Stimulated activated CD4-positive, alpha-beta T cell treated with anti-CD3 and anti-CD28 coated beads, Interleukin-12 subunit alpha, Interleukin-12 subunit beta, amount 100 ng/mL, for 24 hours (primary cell): ENCODE results near the gene PGM1.
"Not testable (repeated sequence)": the region's sequence is repeated elsewhere in the genome, so short reads cannot be mapped to it uniquely, and the experiment has no call there.

Experiments used
- DNase-seq, 2 experiments: peaks; one replicate each; pipeline ENCODE4 v3.0.0-alpha.2; 2020; ENCODE audit warnings: low read depth in 2 of 2

PGM1 gene

DNA sequence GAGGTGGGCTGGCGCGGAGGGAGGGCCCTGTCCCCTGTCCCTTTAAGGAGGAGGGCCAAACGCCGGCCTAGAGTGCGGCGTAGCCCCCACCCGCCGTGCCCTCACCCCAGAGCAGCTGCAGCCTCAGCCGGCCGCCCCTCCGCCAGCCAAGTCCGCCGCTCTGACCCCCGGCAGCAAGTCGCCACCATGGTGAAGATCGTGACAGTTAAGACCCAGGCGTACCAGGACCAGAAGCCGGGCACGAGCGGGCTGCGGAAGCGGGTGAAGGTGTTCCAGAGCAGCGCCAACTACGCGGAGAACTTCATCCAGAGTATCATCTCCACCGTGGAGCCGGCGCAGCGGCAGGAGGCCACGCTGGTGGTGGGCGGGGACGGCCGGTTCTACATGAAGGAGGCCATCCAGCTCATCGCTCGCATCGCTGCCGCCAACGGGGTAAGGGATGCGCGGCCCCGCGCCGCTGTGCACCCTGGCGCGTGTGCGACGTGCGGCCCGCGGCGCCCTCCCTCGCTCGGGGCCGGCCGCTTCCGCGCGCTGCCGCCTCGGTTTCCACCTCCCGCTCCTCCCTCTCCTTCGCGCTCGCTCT is at the start of gene PGM1:
PGM1 (plus strand) TSS at position 109 of the 583 bp plus-strand sequence; CDS start at position 187, 78 bp downstream.
- peak; percentile 54 to 65 for DNase-seq

DNA sequence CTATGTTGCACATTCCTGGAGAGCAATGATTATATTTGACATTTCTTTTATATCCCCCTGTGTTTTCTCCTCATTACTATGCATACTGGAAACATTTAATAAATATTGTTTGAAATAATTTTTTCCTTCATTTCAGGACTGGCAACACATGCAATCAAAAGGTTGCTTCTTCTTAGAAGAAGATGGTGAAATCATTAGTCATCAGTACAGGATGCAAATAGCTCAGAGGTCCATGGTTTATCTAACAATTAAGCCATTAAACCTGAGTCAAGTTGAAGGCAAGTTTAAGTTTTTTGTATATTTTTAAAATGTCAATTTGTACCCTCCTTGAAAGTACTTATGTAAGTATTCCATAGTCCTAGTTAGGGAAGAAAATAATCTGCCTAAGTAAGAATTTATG is 47.4 kb upstream of the PGM1 start:
- DNase-seq = no peak

DNA sequence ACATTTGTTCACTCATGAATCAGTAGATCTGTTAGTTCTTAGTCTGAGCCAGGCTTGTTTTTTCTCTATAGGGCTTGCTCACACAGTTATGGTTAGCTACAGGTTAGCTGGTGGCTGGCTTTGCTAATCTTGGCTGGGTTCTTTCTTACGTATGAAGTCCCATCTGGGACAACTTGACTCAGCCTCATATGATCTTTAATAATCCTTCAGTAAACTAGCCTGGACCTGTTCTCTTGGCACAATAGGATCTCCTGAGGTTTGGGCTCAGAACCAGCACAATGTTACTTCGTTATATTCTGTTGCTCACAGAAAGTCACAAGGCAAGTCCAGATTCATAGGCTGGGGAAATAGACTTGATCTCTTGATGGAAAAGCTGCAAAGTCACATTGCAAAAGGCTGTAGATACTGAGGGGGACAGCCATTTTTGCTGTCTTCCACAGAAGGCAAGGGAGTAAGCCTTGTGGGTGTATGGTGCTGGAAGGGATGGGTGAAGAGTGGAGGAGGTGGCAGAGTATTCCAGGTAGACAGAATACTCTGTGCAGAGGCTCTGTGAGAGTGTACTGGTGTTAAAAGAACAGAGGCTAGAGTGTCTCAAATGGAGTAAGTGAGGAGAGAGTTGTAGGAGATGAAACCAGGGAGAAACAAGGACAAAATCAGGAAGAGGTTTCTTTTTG is 45.5 kb upstream of the PGM1 start:
- no peak for DNase-seq

DNA sequence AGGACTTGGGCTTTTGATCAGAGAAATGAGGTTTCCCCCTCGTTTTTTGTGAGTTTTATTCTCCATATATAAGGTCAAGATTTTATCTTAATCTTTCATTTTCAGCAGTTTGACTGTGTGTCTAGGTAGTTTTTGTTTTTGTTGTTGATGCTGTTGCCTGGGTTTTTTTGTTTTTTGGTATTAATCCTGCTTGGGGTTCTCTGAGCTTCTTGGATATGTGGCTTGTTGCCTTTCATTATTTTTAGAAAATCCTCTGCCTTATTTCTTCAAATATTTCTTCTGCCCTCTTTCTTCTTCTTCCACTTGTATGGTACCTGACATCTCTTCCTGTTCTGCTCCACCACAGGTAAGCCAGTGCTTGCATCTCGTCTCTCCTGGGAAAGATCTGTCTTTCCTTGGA is 44.9 kb upstream of the PGM1 start:
- DNase-seq = no peak

DNA sequence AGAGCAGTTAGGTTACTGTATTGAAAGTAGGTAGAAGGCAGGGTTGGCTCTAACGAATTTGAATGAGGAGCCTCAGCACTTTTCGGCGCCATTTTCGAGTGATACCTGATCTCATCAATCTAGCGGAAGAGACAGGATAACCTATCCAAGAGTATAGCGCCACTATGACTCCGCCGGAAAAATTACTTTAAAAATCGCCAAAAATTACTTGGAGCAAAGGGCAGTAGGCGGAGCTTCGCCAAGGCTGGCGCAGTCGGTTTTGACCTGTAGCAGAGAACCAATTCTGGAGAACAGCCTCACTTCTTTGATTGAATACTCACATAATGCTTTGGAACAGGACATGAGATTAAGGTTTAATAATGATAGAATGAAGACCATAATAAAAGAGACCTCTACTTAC is 44.3 kb upstream of the PGM1 start:
- no peak for DNase-seq

DNA sequence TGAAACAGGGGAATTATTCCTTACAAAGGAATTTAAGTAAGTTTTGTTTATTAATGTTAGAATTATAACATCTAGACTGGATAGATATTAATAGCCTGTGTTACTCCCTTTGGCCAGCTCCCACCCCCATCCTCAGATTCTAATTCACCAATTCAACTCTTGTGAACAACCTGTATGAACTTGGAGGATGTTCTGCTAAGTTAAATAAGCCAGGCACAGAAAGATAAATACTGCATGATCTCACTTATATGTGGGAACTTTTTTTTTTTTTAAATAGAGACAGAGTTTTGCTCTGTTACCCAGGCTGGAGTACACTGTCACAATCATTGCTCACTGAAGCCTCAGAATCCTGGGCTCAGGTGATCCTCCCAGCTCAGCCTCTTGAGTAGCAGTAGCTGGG is 37.7 kb upstream of the PGM1 start:
- no peak for DNase-seq

DNA sequence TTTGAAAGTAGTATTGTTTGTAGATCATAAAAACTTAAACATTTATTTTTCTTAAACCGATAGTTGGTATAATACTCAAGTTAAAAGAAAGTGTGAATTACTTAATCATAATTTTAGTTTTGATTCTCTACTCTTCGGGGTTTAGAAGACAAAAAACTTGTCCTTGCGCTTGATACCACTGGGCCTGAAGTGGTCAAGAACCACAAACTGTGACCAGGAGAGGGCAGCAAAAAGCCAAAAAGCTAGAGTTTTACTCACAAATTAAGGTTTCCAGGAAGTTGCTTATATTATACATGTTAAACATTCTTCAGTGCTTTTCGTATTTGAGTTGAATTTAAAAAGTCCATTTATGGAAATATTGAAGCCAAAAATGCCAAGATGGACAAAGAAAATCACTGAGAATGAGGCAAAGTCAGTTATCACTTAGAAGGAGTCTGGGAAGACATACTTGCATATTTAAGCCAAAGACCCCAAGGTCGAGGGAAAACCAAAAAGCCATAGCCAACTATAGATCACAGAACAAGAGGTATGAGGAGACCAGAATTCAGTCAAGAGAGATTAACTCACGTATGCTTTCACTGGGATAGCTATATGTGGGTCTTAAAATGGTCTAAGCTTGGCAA is 35.7 kb upstream of the PGM1 start:
- peak in 1 of 2 experiments; percentile 1 for DNase-seq

DNA sequence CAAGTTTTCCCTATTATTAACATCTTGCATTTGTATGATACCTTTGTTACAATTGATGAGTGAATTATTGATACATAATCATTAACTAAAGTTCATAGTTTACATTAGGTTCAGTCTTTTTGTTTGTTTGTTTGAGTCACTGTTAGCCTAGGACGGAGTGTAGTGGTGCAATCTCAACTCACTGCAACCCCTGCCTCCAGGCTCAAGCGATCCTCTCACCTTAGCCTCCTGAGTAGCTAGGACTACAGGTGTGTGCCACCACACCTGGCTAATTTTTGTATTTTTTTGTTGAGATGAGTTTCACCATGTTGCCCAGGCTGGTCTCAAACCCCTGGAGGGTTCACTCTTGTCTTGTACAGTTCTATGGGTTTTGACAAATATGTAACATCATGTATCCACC is 33.9 kb upstream of the PGM1 start:
- no peak for DNase-seq

DNA sequence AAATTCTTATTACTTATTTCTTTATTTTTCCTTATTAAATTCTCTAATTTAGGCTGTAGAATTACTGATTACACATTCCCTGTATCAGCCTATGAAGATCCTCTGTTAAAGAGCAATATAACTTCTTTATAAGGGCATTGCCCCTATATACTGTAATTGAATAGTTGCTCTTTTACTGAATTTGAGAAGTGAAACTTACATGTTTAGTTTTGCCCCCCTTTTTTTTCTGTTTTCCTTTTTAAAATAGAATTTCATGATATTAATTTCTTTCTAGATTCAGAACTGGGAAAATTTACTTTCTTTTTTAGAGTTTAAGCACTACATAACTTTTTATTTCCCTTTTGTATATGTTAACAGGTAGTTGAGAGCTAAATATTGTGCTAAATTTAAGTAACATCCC is 29.5 kb upstream of the PGM1 start:
- no peak for DNase-seq

DNA sequence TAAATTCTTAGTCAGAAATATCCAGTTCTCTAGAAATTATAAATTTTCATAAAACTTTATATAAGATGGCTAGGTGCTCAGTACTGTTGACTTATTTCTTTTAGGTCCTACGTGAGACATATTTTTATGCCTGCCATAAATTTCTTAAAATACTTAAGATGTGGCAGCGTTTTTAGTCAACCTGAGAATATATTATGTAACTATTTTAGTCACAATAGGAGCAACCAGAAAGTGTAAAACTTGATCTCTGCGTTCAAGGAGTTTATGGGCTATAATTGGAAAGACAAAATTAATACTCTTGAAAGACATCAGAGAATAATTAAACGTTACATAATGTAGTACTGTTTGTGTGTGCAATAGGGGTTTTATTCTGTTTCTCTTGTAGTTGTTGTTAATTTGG is 24.1 kb upstream of the PGM1 start:
- DNase-seq = no peak

DNA sequence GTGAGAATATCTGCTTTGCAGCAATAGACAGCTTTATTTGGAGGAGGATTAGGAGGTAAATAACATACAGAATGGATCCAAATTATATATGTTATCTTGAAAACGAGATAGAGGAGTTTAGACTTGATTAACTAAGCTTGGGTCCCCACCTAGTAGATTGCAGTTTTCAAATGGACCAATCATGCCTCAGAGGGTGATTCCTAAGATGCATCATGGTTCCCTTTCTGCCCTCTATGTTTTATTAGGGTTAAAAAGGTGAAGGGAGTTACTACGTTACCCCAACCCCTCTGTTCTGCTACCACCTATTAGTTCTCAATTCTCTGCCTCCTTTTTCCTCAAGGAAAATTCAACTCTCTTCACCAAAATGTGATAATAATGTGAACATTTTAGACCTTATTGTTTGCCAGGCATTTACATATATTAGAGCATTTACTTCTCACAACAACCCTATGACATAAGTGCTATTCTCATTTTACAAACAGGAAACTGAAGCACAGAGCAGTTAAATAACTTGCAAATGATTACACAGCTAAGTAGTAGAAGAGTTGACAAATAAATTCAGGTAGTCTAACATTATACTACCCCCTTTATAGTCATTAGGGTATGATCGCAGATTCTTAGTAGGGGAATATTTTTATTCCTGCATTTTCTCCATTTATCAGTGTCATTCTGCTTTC is 23.4 kb upstream of the PGM1 start:
- DNase-seq = no peak

DNA sequence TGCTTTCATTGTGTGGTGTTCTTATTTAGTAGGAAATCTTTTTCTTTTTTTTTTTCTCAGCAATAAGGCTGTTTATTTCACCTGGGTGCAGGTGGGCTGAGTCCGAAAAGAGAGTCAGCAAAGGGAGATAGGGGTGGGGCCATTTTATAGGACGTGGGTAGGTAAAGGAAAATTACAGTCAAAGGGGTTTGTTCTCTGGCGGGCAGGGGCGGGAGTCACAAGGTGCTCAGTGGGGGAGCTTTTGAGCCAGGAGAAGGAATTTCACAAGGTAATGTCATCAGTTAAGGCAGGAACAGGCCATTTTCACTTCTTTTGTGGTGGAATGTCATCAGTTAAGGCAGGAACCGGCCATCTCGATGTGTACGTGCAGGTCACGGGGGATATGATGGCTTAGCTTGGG is 20.5 kb upstream of the PGM1 start:
- DNase-seq = not testable (repeated sequence)

DNA sequence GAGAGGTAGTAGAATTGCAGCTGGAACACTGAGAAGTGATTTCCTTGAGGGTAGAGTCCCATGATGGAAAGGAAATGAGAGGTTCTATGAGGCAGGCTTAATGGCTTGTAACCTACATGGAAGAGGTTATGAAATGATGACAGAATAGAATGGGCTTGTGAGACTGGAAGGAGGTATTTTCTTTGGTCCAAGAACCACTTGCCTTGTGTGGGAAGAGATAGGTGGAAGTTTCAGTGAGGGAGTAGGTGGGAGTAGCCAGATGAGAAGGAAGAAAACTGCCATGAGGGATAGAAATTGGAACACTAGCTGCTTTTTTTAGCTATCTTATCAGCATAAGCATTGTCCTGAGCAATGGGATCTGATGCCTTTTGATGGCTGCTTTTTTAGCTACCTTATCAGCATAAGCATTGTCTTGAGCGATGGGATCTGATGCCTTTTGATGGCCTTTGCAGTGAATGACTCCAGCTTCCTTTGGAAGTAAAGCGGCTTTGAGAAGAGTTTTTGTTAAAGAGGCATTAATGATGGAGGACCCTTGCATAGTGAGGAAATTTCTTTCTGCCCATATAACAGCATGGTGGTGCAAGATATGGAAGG is 18.9 kb upstream of the PGM1 start:
- DNase-seq = not testable (repeated sequence)

DNA sequence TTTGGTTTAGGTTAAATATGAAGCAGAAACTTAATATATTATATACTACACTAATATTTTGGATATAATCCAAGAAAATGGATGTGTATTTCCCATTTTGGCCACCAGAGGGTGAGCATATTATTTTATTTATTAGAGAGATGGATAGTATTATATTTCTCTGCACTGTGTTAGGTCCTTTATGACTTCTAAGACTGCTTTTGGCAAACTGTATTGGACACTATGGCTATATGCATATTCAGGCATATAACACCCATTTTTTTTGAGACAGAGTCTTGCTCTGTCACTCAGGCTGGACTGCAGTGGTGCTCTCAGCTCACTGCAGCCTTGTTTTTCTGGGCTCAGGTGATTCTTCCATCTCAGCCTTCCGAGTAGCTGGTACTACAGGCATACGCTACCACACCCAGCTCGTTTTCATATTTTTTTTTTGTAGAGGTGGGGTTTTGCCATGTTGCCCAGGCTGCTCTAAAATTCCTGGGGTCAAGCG is 17.8 kb upstream of the PGM1 start:
- DNase-seq = no peak

DNA sequence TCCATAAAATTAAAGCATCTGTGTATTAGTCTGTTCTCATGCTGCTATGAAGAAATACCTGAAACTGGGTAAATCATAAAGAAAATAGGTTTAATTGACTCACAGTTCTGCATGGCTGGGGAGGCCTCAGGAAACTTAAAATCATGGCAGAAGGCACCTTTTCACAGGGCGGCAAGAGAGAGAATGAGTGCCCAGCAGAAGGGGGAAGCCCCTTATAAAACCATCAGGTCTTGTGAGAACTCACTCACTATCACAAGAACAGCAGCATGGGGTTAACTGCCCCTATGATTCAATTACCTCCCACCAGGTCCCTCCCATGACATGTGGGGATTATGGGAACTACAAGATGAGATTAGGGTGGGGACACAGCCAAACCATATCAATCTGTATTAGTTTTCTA is 6.9 kb upstream of the PGM1 start:
- DNase-seq = not testable (repeated sequence)

DNA sequence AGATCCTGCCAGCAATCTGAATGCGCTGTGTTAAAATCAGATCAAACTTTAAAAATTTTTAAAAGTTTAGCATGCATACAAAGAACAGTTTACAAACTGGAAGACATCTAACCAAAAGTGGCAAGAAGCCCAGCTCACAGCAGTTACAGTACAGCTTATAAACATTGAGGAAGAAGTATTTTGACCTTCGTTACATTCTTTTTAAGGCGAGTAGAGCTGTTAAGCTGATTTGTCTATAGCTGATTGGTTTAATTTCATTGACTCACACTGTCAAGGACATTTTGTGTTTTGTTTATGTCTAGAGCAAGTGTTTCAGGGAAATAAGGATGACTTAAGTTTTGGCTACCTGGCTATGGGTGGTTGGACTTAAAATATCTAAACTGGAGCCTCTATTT is 3.0 kb upstream of the PGM1 start:
- DNase-seq = no peak

DNA sequence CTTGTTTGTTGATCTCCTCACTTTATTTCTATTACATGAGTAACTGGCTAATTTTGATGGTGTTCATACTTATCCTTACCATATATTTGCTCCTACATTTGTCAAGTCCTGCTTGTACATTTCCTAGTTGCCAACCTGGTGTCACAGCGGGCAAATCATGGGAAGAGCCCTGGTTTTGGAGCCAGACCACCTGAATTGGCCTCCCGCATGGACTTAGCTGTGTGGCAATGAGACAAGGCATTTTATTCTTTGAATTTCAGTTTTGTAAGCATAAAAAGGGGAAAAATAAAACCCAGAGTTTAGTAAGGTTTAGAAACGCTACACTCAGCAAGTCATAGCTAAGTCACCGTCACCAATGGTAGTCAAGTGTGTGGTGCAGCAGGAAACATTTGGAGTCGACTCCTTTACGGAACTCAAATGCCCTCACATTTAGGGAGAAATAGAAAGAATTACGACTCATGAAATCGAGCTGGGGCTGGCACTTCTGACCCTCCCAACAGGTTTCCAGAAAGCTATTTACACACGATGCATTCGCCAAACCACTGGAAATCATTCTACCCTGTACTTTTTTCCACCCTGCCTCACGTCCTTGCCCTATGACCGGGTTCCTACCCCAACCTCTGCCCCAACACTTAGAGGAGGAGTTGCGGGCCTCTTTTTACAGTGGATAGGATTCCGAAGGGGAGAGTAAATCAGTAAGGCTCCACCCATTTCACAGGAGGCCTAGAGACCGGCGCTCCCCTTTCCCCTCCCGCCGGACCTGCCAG is 492 bp upstream of the PGM1 start:
- no peak for DNase-seq

DNA sequence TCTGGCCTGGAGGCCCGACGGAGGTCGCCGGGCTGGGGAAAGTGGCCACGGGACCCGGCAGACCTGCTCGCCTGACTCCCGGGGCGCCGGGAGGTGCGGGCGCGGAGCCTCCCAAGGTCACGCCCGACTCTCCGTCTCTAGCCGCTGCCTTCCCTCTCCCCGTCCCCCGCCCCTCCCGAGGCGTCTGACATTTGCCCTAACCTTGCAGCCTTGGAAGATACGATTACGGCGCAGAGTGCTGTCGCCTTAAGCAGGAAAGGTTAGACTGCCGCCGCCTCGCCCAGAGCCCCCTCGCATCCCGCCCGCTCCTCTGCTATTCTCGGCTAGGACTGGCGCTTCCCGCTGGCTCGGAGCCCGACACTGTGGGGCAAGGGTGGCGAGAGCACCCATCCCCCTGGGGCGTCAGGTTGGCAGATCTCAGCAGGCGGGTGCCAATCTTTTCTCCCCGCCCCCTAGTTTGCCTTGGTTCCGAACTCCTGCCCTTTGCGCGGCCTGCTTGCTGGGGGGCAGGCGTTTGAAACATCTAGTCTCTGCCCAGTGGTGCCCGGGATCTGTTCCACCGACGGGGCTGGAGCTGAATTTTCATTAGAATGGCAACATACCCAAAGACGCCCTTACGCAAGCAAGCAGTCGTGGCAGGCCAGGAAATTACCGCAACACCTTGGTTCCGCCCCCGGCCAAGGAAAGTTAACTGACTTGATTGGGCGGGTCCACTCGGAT is 835 bp downstream of the PGM1 start:
- DNase-seq = peak; percentile 58 to 74

DNA sequence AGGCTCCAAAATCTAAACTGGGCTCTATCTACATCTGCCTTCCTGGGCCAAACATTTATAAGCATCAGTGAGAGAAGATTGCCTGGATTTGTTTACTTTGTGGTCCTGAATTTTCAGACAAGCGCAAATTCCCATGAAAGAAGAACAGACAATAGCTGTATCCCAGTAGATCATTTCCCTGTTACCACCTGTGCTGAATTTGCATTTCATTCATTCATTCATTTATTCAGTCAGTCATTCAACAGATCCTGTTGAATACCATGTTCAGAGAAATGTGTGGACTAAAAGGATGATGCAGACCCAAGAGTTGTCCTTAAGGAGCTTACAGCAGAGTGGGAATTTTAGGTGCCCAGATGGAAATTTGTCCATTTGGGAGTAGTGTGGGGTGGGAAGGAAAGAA is 2.2 kb downstream of the PGM1 start:
- DNase-seq = no peak

DNA sequence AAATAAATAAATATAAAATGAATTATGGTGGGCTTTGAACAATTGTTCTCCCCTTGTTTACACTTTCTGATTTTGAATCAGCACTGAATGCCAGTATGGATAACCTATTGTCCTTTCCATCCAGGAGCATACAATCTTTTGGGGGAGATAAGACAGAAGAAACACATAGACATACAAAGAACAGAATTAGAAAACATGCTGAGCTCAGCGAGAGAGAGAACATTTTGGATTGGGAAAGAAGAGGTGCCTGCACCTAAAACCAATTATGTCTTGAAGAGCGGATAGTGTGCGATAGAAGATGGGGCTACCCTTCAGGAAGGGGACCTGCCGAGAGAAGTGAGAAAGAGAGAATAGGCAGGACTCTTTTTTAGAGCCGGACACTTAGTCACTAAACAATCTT is 6.6 kb downstream of the PGM1 start:
- no peak for DNase-seq

DNA sequence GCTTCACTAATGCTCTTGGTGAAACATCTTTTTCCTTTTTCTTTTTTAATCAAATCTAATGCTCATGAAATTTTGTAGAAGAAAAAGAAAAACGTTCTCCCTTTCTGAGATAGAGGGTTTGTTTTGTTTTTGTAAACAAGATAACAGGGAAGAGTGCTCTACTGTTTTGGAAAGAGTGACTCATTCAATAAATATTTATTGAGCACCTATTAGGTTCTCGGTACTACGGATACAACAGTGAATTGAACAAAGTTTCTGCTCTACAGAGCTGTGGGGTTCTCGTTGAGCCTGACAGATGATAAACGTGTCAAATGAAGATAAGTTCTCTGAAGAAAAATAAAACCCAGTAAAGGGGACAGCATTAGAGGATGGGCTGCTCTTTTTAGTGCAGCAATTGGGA is 7.0 kb downstream of the PGM1 start:
- DNase-seq = no peak
